ENCODE results near the gene FRMD5. TPM values are rescaled to one million over a fixed set of nuclear protein-coding genes. Genes with fewer than 3 reads are reported as not detected.

The FRMD5 gene
- total RNA-seq, 1 experiment from 2014 or later: 6.5 TPM

DNA sequence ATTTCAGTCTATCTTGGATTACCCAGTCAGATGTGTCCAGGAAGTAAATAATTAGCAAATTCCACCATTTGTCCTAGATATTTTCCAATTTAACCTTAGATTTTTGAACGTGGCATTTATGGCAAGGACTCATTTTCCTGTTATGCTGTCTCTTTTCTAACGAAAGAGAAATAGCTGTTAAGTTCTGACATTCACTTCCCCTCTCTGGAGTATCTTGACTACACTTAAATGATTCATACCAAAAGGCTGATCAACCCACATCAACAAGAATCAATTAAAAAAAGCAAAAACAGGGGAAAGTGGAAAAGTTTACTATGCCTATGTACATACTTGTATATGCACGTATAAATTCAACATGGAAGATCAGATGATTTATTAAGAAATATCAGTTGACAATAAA, 149.9 kb downstream of the FRMD5 start:
- intact Hi-C loops (cut with micrococcal nuclease; ENCODE audit: unreplicated experiment): no loop called here
- TF ChIP-seq, protein P1, sequence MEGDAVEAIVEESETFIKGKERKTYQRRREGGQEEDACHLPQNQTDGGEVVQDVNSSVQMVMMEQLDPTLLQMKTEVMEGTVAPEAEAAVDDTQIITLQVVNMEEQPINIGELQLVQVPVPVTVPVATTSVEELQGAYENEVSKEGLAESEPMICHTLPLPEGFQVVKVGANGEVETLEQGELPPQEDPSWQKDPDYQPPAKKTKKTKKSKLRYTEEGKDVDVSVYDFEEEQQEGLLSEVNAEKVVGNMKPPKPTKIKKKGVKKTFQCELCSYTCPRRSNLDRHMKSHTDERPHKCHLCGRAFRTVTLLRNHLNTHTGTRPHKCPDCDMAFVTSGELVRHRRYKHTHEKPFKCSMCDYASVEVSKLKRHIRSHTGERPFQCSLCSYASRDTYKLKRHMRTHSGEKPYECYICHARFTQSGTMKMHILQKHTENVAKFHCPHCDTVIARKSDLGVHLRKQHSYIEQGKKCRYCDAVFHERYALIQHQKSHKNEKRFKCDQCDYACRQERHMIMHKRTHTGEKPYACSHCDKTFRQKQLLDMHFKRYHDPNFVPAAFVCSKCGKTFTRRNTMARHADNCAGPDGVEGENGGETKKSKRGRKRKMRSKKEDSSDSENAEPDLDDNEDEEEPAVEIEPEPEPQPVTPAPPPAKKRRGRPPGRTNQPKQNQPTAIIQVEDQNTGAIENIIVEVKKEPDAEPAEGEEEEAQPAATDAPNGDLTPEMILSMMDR (conservative IDR thresholded peaks at IDR 0.05): no peak
- no peak for TF ChIP-seq EZH2 (IDR thresholded peaks at IDR 0.05; ENCODE audit: low read depth)
- Histone ChIP-seq H4K20me1 (ENCODE audit: insufficient read depth) (no peaks in the 10 kb centered on the region), H3K4me2 (no peak overlapping the region), H3F3A (ENCODE audit: insufficient read depth, low read depth) (no peaks in the 10 kb centered on the region), H3K9me2 (ENCODE audit: insufficient read depth) (no peaks in the 10 kb centered on the region), H3K79me2 (ENCODE audit: low read depth) (no peaks in the 10 kb centered on the region), H3K36me3 (ENCODE audit: low read depth) (no peaks in the 10 kb centered on the region), H3K27ac (no peak overlapping the region), H3K9me3 (ENCODE audit: insufficient read depth, low read depth) (no peaks in the 10 kb centered on the region), H3K4me3 (no peak overlapping the region), H2AFZ (no peak overlapping the region), H3K4me1 (replicated peaks; ENCODE audit: insufficient read depth) (no peaks in the 10 kb centered on the region), H3K27me3 (ENCODE audit: insufficient read depth, low read depth) (no peaks in the 10 kb centered on the region)
- POLR2A ChIA-PET (ENCODE audit: unreplicated experiment): no interaction called here
- CTCF ChIA-PET: no interaction called here
- no TSS peak for BruUV-seq (replicated peaks)
- DNase-seq: no peak

DNA sequence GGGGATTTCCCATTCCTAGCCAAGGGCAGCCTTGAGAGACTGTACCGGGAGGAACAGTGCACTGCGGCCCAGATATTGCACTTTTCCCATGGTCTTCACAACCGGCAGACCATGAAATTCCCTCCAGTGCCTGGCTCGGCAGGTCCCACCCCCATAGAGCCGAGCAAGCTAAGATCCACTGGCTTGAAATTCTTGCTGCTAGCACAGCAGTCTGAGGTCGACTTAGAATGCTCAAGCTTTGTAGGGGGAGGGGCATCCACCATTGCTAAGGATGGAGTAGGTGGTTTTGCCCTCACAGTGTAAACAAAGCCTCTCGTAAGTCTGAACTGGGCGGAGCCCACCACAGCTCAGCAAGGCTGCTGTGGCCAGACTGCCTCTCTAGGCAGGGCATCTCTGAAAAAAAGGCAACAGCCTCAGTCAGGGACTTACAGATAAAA, 156.3 kb downstream of the FRMD5 start:
- no peaks in the 10 kb centered on the region for H3K9me3 ChIP-seq (ENCODE audit: insufficient read depth, low read depth)
- H3K79me2 ChIP-seq (ENCODE audit: low read depth): no peaks in the 10 kb centered on the region
- H3K36me3 ChIP-seq (ENCODE audit: low read depth): no peaks in the 10 kb centered on the region
- no peaks in the 10 kb centered on the region for H3K9me2 ChIP-seq (ENCODE audit: insufficient read depth)
- TF ChIP-seq, protein P1 (conservative IDR thresholded peaks at IDR 0.05): no peak
- TF ChIP-seq EZH2 (IDR thresholded peaks at IDR 0.05; ENCODE audit: low read depth): no peak
- DNase-seq: peak in 1 of 2 experiments; percentile 39
- H2AFZ ChIP-seq: no peak overlapping the region
- no TSS peak for BruUV-seq (replicated peaks)
- intact Hi-C loops (cut with micrococcal nuclease; ENCODE audit: unreplicated experiment): no loop called here
- ChIA-PET POLR2A (ENCODE audit: unreplicated experiment) (no interaction called here), CTCF (no interaction called here)
- H3K4me1 ChIP-seq (replicated peaks; ENCODE audit: insufficient read depth): no peaks in the 10 kb centered on the region
- no peaks in the 10 kb centered on the region for H3F3A ChIP-seq (ENCODE audit: insufficient read depth, low read depth)
- no peaks in the 10 kb centered on the region for H4K20me1 ChIP-seq (ENCODE audit: insufficient read depth)
- H3K4me3 ChIP-seq: no peak overlapping the region
- H3K27ac ChIP-seq: no peak overlapping the region
- H3K27me3 ChIP-seq (ENCODE audit: insufficient read depth, low read depth): no peaks in the 10 kb centered on the region
- H3K4me2 ChIP-seq: peak overlapping the region; percentile 13; the same call in 1 of the 2 replicates

DNA sequence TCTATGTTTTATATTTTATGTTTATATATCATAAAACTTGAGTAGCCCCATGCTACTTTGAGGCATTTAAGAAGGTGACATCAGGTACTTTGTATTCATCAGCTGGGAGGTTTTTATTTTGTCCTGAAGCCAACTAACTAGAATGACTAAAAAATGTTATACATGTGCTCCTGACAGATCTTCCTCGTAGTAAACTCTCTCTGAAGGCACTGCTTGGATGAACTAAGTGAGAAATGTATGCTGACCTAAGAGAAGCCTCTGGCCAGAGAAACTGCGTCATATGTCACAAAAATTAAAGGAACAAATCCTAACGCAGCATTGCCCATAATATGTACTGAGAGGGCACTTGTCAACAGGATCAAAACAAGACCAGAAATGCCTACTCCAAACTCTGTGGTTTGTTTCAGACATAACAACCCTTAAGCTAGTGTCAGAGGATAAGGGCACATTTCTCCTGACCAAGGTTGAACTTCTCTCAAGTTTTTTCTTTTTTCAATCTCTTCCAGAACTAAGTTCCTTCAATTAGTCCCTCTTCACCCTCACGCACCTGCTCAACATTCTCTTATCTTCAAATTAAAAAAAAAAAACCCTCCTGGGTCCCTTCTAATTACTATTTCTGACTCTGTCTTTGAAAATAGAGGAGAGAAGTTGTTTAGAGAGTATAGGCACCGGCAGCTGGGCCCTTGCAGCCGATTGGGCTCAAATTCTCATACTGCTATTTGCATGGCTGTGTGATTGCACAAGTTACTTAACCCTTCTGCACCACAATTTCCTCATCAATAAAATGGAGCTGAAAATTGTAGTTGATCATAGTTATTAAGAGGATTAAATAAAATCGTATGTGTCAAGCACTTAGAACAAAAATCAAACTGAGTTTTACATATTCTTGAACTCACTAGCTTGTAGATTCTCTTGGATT, 159.0 kb downstream of the FRMD5 start:
- Histone ChIP-seq H2AFZ (no peak overlapping the region), H3K27ac (no peak overlapping the region), H3K79me2 (ENCODE audit: low read depth) (no peaks in the 10 kb centered on the region), H3K4me2 (no peak overlapping the region), H3K9me3 (ENCODE audit: insufficient read depth, low read depth) (no peaks in the 10 kb centered on the region), H3K4me3 (no peak overlapping the region), H3K27me3 (ENCODE audit: insufficient read depth, low read depth) (no peaks in the 10 kb centered on the region), H4K20me1 (ENCODE audit: insufficient read depth) (no peaks in the 10 kb centered on the region), H3F3A (ENCODE audit: insufficient read depth, low read depth) (no peaks in the 10 kb centered on the region), H3K4me1 (replicated peaks; ENCODE audit: insufficient read depth) (no peaks in the 10 kb centered on the region), H3K36me3 (ENCODE audit: low read depth) (no peaks in the 10 kb centered on the region), H3K9me2 (ENCODE audit: insufficient read depth) (no peaks in the 10 kb centered on the region)
- no peak for DNase-seq
- intact Hi-C loops (cut with micrococcal nuclease; ENCODE audit: unreplicated experiment): no loop called here
- CTCF ChIA-PET: interaction anchor here (0.5 kb wide), 1 partner anchor 122 kb away, joined by 9 read pairs; no protein-coding TSS in a partner anchor
- TF ChIP-seq, protein P1 (conservative IDR thresholded peaks at IDR 0.05): no peak
- no peak for TF ChIP-seq EZH2 (IDR thresholded peaks at IDR 0.05; ENCODE audit: low read depth)
- POLR2A ChIA-PET (ENCODE audit: unreplicated experiment): no interaction called here
- no TSS peak for BruUV-seq (replicated peaks)
